ENCODE results near the gene MYF5.

MYF5 gene

GRCh38 chr12:80707830-80708258 lies 8.9 kb upstream of the MYF5 start:
- no peak for DNase-seq (ENCODE audit: low read depth)

- no peak for DNase-seq (ENCODE audit: low read depth)
Measured at GRCh38 chr12:80708259-80708974, 8.3 kb upstream of the MYF5 start.

- DNase-seq (ENCODE audit: low read depth): no peak
Measured at GRCh38 chr12:80708975-80709328, 7.8 kb upstream of the MYF5 start.

GRCh38 chr12:80709811-80710726 lies 6.6 kb upstream of the MYF5 start:
- DNase-seq (ENCODE audit: low read depth): no peak

GRCh38 chr12:80710727-80711449 lies 5.8 kb upstream of the MYF5 start:
- DNase-seq (ENCODE audit: low read depth): no peak

GRCh38 chr12:80711866-80712265 lies 4.8 kb upstream of the MYF5 start:
- DNase-seq (ENCODE audit: low read depth): no peak

GRCh38 chr12:80712866-80713265 lies 3.8 kb upstream of the MYF5 start:
- no peak for DNase-seq (ENCODE audit: low read depth)

- no peak for DNase-seq (ENCODE audit: low read depth)
Measured at GRCh38 chr12:80713419-80713818, 3.3 kb upstream of the MYF5 start.

GRCh38 chr12:80714055-80714454 lies 2.7 kb upstream of the MYF5 start:
- no peak for DNase-seq (ENCODE audit: low read depth)

GRCh38 chr12:80714846-80715245 lies 1.9 kb upstream of the MYF5 start:
- no peak for DNase-seq (ENCODE audit: low read depth)

- no peak for DNase-seq (ENCODE audit: low read depth)
Measured at GRCh38 chr12:80715713-80716249, 931 bp upstream of the MYF5 start.

- no peak for DNase-seq (ENCODE audit: low read depth)
Measured at GRCh38 chr12:80717856-80718255, 1.1 kb downstream of the MYF5 start.

GRCh38 chr12:80720516-80720915 lies 3.8 kb downstream of the MYF5 start:
- DNase-seq (ENCODE audit: low read depth): no peak

- DNase-seq (ENCODE audit: low read depth): no peak
Measured at GRCh38 chr12:80721326-80721725, 4.6 kb downstream of the MYF5 start.

GRCh38 chr12:80745851-80746505 lies 29.3 kb downstream of the MYF5 start:
- DNase-seq (ENCODE audit: low read depth): no peak

- no peak for DNase-seq (ENCODE audit: low read depth)
Measured at GRCh38 chr12:80747800-80748199, 31.1 kb downstream of the MYF5 start.

GRCh38 chr12:80749456-80749855 lies 32.7 kb downstream of the MYF5 start:
- no peak for DNase-seq (ENCODE audit: low read depth)

- no peak for DNase-seq (ENCODE audit: low read depth)
Measured at GRCh38 chr12:80752464-80752863, 35.8 kb downstream of the MYF5 start.

GRCh38 chr12:80754274-80754673 lies 37.6 kb downstream of the MYF5 start:
- DNase-seq (ENCODE audit: low read depth): no peak

- DNase-seq (ENCODE audit: low read depth): no peak
Measured at GRCh38 chr12:80756875-80757274, 40.2 kb downstream of the MYF5 start.

- no peak for DNase-seq (ENCODE audit: low read depth)
Measured at GRCh38 chr12:80761838-80762237, 45.1 kb downstream of the MYF5 start.

GRCh38 chr12:80763874-80764273 lies 47.2 kb downstream of the MYF5 start:
- DNase-seq (ENCODE audit: low read depth): no peak
